ENCODE measurements around the gene TUSC7.

GRCh38 chr3:116716490-116716889, 6.9 kb downstream of the TUSC7 start:
- TF ChIP-seq, protein P1, sequence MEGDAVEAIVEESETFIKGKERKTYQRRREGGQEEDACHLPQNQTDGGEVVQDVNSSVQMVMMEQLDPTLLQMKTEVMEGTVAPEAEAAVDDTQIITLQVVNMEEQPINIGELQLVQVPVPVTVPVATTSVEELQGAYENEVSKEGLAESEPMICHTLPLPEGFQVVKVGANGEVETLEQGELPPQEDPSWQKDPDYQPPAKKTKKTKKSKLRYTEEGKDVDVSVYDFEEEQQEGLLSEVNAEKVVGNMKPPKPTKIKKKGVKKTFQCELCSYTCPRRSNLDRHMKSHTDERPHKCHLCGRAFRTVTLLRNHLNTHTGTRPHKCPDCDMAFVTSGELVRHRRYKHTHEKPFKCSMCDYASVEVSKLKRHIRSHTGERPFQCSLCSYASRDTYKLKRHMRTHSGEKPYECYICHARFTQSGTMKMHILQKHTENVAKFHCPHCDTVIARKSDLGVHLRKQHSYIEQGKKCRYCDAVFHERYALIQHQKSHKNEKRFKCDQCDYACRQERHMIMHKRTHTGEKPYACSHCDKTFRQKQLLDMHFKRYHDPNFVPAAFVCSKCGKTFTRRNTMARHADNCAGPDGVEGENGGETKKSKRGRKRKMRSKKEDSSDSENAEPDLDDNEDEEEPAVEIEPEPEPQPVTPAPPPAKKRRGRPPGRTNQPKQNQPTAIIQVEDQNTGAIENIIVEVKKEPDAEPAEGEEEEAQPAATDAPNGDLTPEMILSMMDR (IDR thresholded peaks at IDR 0.05 in 8 of 11, conservative IDR thresholded peaks at IDR 0.05 in 3 of 11): no peak
- TF ChIP-seq POLR2A (IDR thresholded peaks at IDR 0.05) (no peak), POLR2AphosphoS5 (IDR thresholded peaks at IDR 0.05) (no peak)
